GM23248 (cell line): ENCODE data around the gene TAS1R2. TPM values are rescaled to one million over a fixed set of nuclear protein-coding genes. Genes with fewer than 3 reads are reported as not detected.

Experiments used
- DNase-seq: peaks from one replicate; pipeline ENCODE4 v3.0.0-alpha.2; 2015
- H2AFZ ChIP-seq: fragments of 200-600 bp; sonication (generic); 2 replicates; pipeline ENCODE4 v1.6.1; 2016; ENCODE audit warnings: antibody characterized with exemption
- H3F3A ChIP-seq: fragments of 200-600 bp; sonication (generic); 2 replicates; pipeline ENCODE4 v1.6.1; 2016; ENCODE audit warnings: mild to moderate bottlenecking, antibody characterized with exemption, mixed run types; ENCODE audit not compliant: insufficient read depth
- H3K27ac ChIP-seq: fragments of 200-600 bp; sonication (generic); 2 replicates; pipeline ENCODE4 v1.5.1; 2016; ENCODE audit warnings: mild to moderate bottlenecking
- H3K27me3 ChIP-seq: fragments of 200-600 bp; sonication (generic); replicated peaks from 2 replicates; pipeline ENCODE4 v1.6.1; 2016; ENCODE audit warnings: mild to moderate bottlenecking; ENCODE audit not compliant: insufficient read depth
- H3K36me3 ChIP-seq: fragments of 200-600 bp; sonication (generic); 2 replicates; pipeline ENCODE4 v1.6.1; 2016; ENCODE audit warnings: low read depth, mild to moderate bottlenecking
- H3K4me1 ChIP-seq: fragments of 200-600 bp; sonication (generic); 2 replicates; pipeline ENCODE4 v1.6.1; 2016; ENCODE audit warnings: mild to moderate bottlenecking; ENCODE audit not compliant: insufficient read depth
- H3K4me2 ChIP-seq: fragments of 200-600 bp; sonication (generic); one replicate; pipeline ENCODE4 v1.6.1; 2016; ENCODE audit warnings: mild to moderate bottlenecking; ENCODE audit not compliant: unreplicated experiment
- H3K4me3 ChIP-seq: fragments of 200-600 bp; sonication (generic); 2 replicates; pipeline ENCODE4 v1.5.1; 2016; ENCODE audit warnings: mild to moderate bottlenecking
- H3K79me2 ChIP-seq: fragments of 200-600 bp; sonication (generic); 2 replicates; pipeline ENCODE4 v1.6.1; 2016; ENCODE audit warnings: mild to moderate bottlenecking; ENCODE audit not compliant: insufficient read depth
- H3K9ac ChIP-seq: fragments of 200-600 bp; sonication (generic); 2 replicates; pipeline ENCODE4 v1.6.1; 2016; ENCODE audit warnings: mild to moderate bottlenecking
- H3K9me2 ChIP-seq: fragments of 200-600 bp; sonication (generic); 2 replicates; pipeline ENCODE4 v1.6.1; 2016; ENCODE audit warnings: mixed run types, mild to moderate bottlenecking, moderate library complexity; ENCODE audit not compliant: insufficient read depth
- H3K9me3 ChIP-seq: fragments of 200-600 bp; sonication (generic); one replicate; pipeline ENCODE4 v1.6.1; 2017; ENCODE audit warnings: low read depth
- H4K20me1 ChIP-seq: fragments of 200-600 bp; sonication (generic); 2 replicates; pipeline ENCODE4 v1.6.0; 2016; ENCODE audit not compliant: insufficient read depth
- EZH2 ChIP-seq: fragments of 200-600 bp; sonication (generic); IDR thresholded peaks from 2 replicates; pipeline ENCODE4 v1.6.1; 2018; ENCODE audit warnings: antibody characterized with exemption, mild to moderate bottlenecking; ENCODE audit not compliant: insufficient read depth, poor library complexity, severe bottlenecking
- EZH2phosphoT487 ChIP-seq: fragments of 200-600 bp; sonication (generic); IDR thresholded peaks from 2 replicates; pipeline ENCODE4 v1.6.1; 2018; ENCODE audit warnings: antibody characterized with exemption, moderate library complexity, mild to moderate bottlenecking, low read depth; ENCODE audit not compliant: insufficient read depth
- WGBS, 2 experiments: methylation state at CpG; one replicate each; pipeline ENCODE4 v1.1.6; 2015 to 2017; ENCODE audit warnings: low lambda C conversion rate in 2 of 2, low coverage in 1 of 2; ENCODE audit errors: missing lambda C conversion rate in 2 of 2; 5-methylcytosine and 5-hydroxymethylcytosine counted together
- in situ Hi-C: fragments of 300-500 bp; cut with MboI; formaldehyde crosslinking; loops from 2 replicates; pipeline ENCODE4 v1.15.0; 2020
- polyA plus RNA-seq: library from polyadenylated mRNA; unstranded; fragments of >200 nt; fragmentation: Nextera tagmentation; extraction: Ambion mirVana; gene quantifications from 2 replicates; pipeline ENCODE4 v1.2.1, GENCODE V29; 2016
- total RNA-seq: library from RNA; depleted of rRNA; stranded (reverse); fragments of >200 nt; shearing (Covaris generic); gene quantifications from 2 replicates; pipeline ENCODE4 v1.2.3, GENCODE V29; 2014

Gene TAS1R2
- total and polyA plus RNA-seq, 2 experiments from 2014 or later: not detected

GRCh38 chr1:18869847-18870594 is 10.6 kb upstream of the TAS1R2 start:
- Histone ChIP-seq H3K9ac (no peak overlapping the region), H3K9me3 (no peaks in the 10 kb centered on the region), H3K4me3 (no peak overlapping the region), H3K36me3 (no peaks in the 10 kb centered on the region), H3K27ac (no peak overlapping the region), H3F3A (no peaks in the 10 kb centered on the region), H4K20me1 (no peaks in the 10 kb centered on the region), H3K9me2 (no peaks in the 10 kb centered on the region), H2AFZ (no peak overlapping the region), H3K27me3 (peaks cover 15% of the 10 kb centered on the region), H3K79me2 (no peaks in the 10 kb centered on the region), H3K4me2 (no peak overlapping the region), H3K4me1 (no peaks in the 10 kb centered on the region)
- TF ChIP-seq EZH2 (no peak), EZH2phosphoT487 (no peak)
- in situ Hi-C loops: no loop called here
- no peak for DNase-seq
- WGBS, 2 experiments: 61 to 75% methylated on average over 9 of the region's 9 CpGs

- no peaks in the 10 kb centered on the region for H4K20me1 ChIP-seq
These were observed 9.5 kb upstream of the TAS1R2 start for GRCh38 chr1:18868801-18869424.

GRCh38 chr1:18868354-18868753 is 8.9 kb upstream of the TAS1R2 start:
- Histone ChIP-seq H3F3A (no peaks in the 10 kb centered on the region), H3K4me1 (no peaks in the 10 kb centered on the region), H3K27ac (no peak overlapping the region), H3K9me2 (no peaks in the 10 kb centered on the region), H3K4me3 (no peak overlapping the region), H3K27me3 (peaks cover 15% of the 10 kb centered on the region), H3K4me2 (no peak overlapping the region), H3K36me3 (no peaks in the 10 kb centered on the region), H4K20me1 (no peaks in the 10 kb centered on the region), H3K9me3 (no peaks in the 10 kb centered on the region), H3K79me2 (no peaks in the 10 kb centered on the region), H2AFZ (no peak overlapping the region), H3K9ac (no peak overlapping the region)
- no peak for DNase-seq
- WGBS, 2 experiments: 55 to 56% methylated on average over 5 of the region's 5 CpGs
- in situ Hi-C loops: no loop called here
- TF ChIP-seq EZH2phosphoT487 (no peak), EZH2 (no peak)

More at GRCh38 chr1:18868801-18869424, 9.5 kb upstream of the TAS1R2 start:
- in situ Hi-C loops: no loop called here
- WGBS, 2 experiments: 72 to 78% methylated on average over 12 of the region's 12 CpGs
- H3K27ac ChIP-seq: no peak overlapping the region
- no peak overlapping the region for H2AFZ ChIP-seq
- no peaks in the 10 kb centered on the region for H3K4me1 ChIP-seq
- no peak for TF ChIP-seq EZH2
- TF ChIP-seq EZH2phosphoT487: no peak
- no peak overlapping the region for H3K4me2 ChIP-seq
- H3K79me2 ChIP-seq: no peaks in the 10 kb centered on the region
- H3K4me3 ChIP-seq: no peak overlapping the region
- no peaks in the 10 kb centered on the region for H3K9me3 ChIP-seq
- H3K9ac ChIP-seq: no peak overlapping the region
- no peaks in the 10 kb centered on the region for H3F3A ChIP-seq
- DNase-seq: no peak
- H3K9me2 ChIP-seq: no peaks in the 10 kb centered on the region
- peaks cover 15% of the 10 kb centered on the region for H3K27me3 ChIP-seq
- no peaks in the 10 kb centered on the region for H3K36me3 ChIP-seq

GRCh38 chr1:18866846-18867245 is 7.4 kb upstream of the TAS1R2 start:
- H2AFZ ChIP-seq: no peak overlapping the region
- 52 to 60% methylated on average over 3 of the region's 3 CpGs for WGBS, 2 experiments
- H3K79me2 ChIP-seq: no peaks in the 10 kb centered on the region
- in situ Hi-C loops: no loop called here
- no peak overlapping the region for H3K4me2 ChIP-seq
- H3K9me2 ChIP-seq: no peaks in the 10 kb centered on the region
- no peaks in the 10 kb centered on the region for H4K20me1 ChIP-seq
- H3K27ac ChIP-seq: no peak overlapping the region
- no peak for TF ChIP-seq EZH2
- no peak for TF ChIP-seq EZH2phosphoT487
- H3K9me3 ChIP-seq: no peaks in the 10 kb centered on the region
- H3K36me3 ChIP-seq: no peaks in the 10 kb centered on the region
- no peak for DNase-seq
- H3K4me3 ChIP-seq: no peak overlapping the region
- no peak overlapping the region for H3K9ac ChIP-seq
- no peaks in the 10 kb centered on the region for H3F3A ChIP-seq
- peaks cover 15% of the 10 kb centered on the region for H3K27me3 ChIP-seq
- H3K4me1 ChIP-seq: no peaks in the 10 kb centered on the region
